ENCODE measurements around the gene SHISA5.
"Not testable (repeated sequence)": the region's sequence is repeated elsewhere in the genome, so short reads cannot be mapped to it uniquely, and the experiment has no call there.

Gene SHISA5

GRCh38 chr3:48486952-48487351 is 17.0 kb downstream of the SHISA5 start:
- Histone ChIP-seq H3K9ac (ENCODE audit: low read length) (no peak overlapping the region), H3K4me3 (ENCODE audit: low read length) (no peak overlapping the region), H3K36me3 (ENCODE audit: control insufficient read depth, insufficient read depth, low read length) (no peaks in the 10 kb centered on the region), H3K27me3 (ENCODE audit: control insufficient read depth, insufficient read depth, low read length) (no peaks in the 10 kb centered on the region), H3K27ac (ENCODE audit: low read depth, low read length) (no peak overlapping the region), H3K4me1 (ENCODE audit: control insufficient read depth, insufficient read depth, low read length) (no peaks in the 10 kb centered on the region)

- not testable (repeated sequence) for H3K27me3 ChIP-seq (ENCODE audit: control insufficient read depth, insufficient read depth, low read length); H3K36me3 ChIP-seq (ENCODE audit: control insufficient read depth, insufficient read depth, low read length); H3K4me3 ChIP-seq (ENCODE audit: low read length); H3K4me1 ChIP-seq (ENCODE audit: control insufficient read depth, insufficient read depth, low read length); H3K27ac ChIP-seq (ENCODE audit: low read depth, low read length); H3K9ac ChIP-seq (ENCODE audit: low read length)
Measured at GRCh38 chr3:48482822-48483221, 21.2 kb downstream of the SHISA5 start.

- H3K9ac ChIP-seq (ENCODE audit: low read length); H3K27me3 ChIP-seq (ENCODE audit: control insufficient read depth, insufficient read depth, low read length); H3K4me3 ChIP-seq (ENCODE audit: low read length); H3K27ac ChIP-seq (ENCODE audit: low read depth, low read length); H3K36me3 ChIP-seq (ENCODE audit: control insufficient read depth, insufficient read depth, low read length); H3K4me1 ChIP-seq (ENCODE audit: control insufficient read depth, insufficient read depth, low read length): not testable (repeated sequence)
Measured at GRCh38 chr3:48480891-48481290, 23.1 kb downstream of the SHISA5 start.

- Histone ChIP-seq H3K27me3 (ENCODE audit: control insufficient read depth, insufficient read depth, low read length) (no peaks in the 10 kb centered on the region), H3K36me3 (ENCODE audit: control insufficient read depth, insufficient read depth, low read length) (no peaks in the 10 kb centered on the region), H3K4me3 (ENCODE audit: low read length) (peak overlapping the region; percentile 35), H3K27ac (ENCODE audit: low read depth, low read length) (no peak overlapping the region), H3K4me1 (ENCODE audit: control insufficient read depth, insufficient read depth, low read length) (no peaks in the 10 kb centered on the region), H3K9ac (ENCODE audit: low read length) (no peak overlapping the region)
Measured at GRCh38 chr3:48478626-48479555, 25.1 kb downstream of the SHISA5 start.

- no peak overlapping the region for H3K4me3 ChIP-seq (ENCODE audit: low read length)
- H3K36me3 ChIP-seq (ENCODE audit: control insufficient read depth, insufficient read depth, low read length) = no peaks in the 10 kb centered on the region
- H3K27me3 ChIP-seq (ENCODE audit: control insufficient read depth, insufficient read depth, low read length) = no peaks in the 10 kb centered on the region
- H3K4me1 ChIP-seq (ENCODE audit: control insufficient read depth, insufficient read depth, low read length) = peaks cover 4% of the 10 kb centered on the region
- H3K27ac ChIP-seq (ENCODE audit: low read depth, low read length) = no peak overlapping the region
- no peak overlapping the region for H3K9ac ChIP-seq (ENCODE audit: low read length)
Measured at GRCh38 chr3:48477959-48478520, 25.9 kb downstream of the SHISA5 start.

- Histone ChIP-seq H3K36me3 (ENCODE audit: control insufficient read depth, insufficient read depth, low read length) (no peaks in the 10 kb centered on the region), H3K27me3 (ENCODE audit: control insufficient read depth, insufficient read depth, low read length) (no peaks in the 10 kb centered on the region), H3K4me1 (ENCODE audit: control insufficient read depth, insufficient read depth, low read length) (peaks cover 4% of the 10 kb centered on the region), H3K4me3 (ENCODE audit: low read length) (no peak overlapping the region), H3K27ac (ENCODE audit: low read depth, low read length) (no peak overlapping the region), H3K9ac (ENCODE audit: low read length) (no peak overlapping the region)
Measured at GRCh38 chr3:48476426-48477053, 27.4 kb downstream of the SHISA5 start.

- no peak overlapping the region for H3K27ac ChIP-seq (ENCODE audit: low read depth, low read length)
Measured at GRCh38 chr3:48475188-48475587, 28.8 kb downstream of the SHISA5 start.

GRCh38 chr3:48474619-48475018 is 29.4 kb downstream of the SHISA5 start:
- Histone ChIP-seq H3K36me3 (ENCODE audit: control insufficient read depth, insufficient read depth, low read length) (no peaks in the 10 kb centered on the region), H3K9ac (ENCODE audit: low read length) (no peak overlapping the region), H3K27me3 (ENCODE audit: control insufficient read depth, insufficient read depth, low read length) (no peaks in the 10 kb centered on the region), H3K4me3 (ENCODE audit: low read length) (no peak overlapping the region), H3K4me1 (ENCODE audit: control insufficient read depth, insufficient read depth, low read length) (peaks cover 10% of the 10 kb centered on the region), H3K27ac (ENCODE audit: low read depth, low read length) (no peak overlapping the region)

More at GRCh38 chr3:48475188-48475587, 28.8 kb downstream of the SHISA5 start:
- Histone ChIP-seq H3K4me3 (ENCODE audit: low read length) (no peak overlapping the region), H3K4me1 (ENCODE audit: control insufficient read depth, insufficient read depth, low read length) (peaks cover 5% of the 10 kb centered on the region), H3K9ac (ENCODE audit: low read length) (no peak overlapping the region), H3K27me3 (ENCODE audit: control insufficient read depth, insufficient read depth, low read length) (no peaks in the 10 kb centered on the region), H3K36me3 (ENCODE audit: control insufficient read depth, insufficient read depth, low read length) (no peaks in the 10 kb centered on the region)

GRCh38 chr3:48474031-48474430 is 29.9 kb downstream of the SHISA5 start:
- not testable (repeated sequence) for H3K27me3 ChIP-seq (ENCODE audit: control insufficient read depth, insufficient read depth, low read length); H3K4me3 ChIP-seq (ENCODE audit: low read length); H3K27ac ChIP-seq (ENCODE audit: low read depth, low read length)

GRCh38 chr3:48473617-48473952 is 30.4 kb downstream of the SHISA5 start:
- Histone ChIP-seq H3K4me1 (ENCODE audit: control insufficient read depth, insufficient read depth, low read length) (peaks cover 10% of the 10 kb centered on the region), H3K27me3 (ENCODE audit: control insufficient read depth, insufficient read depth, low read length) (no peaks in the 10 kb centered on the region), H3K27ac (ENCODE audit: low read depth, low read length) (peak overlapping the region; percentile 91), H3K4me3 (ENCODE audit: low read length) (peak overlapping the region; percentile 35), H3K9ac (ENCODE audit: low read length) (no peak overlapping the region), H3K36me3 (ENCODE audit: control insufficient read depth, insufficient read depth, low read length) (peaks cover 9% of the 10 kb centered on the region)

More at GRCh38 chr3:48474031-48474430, 29.9 kb downstream of the SHISA5 start:
- not testable (repeated sequence) for H3K4me1 ChIP-seq (ENCODE audit: control insufficient read depth, insufficient read depth, low read length); H3K36me3 ChIP-seq (ENCODE audit: control insufficient read depth, insufficient read depth, low read length); H3K9ac ChIP-seq (ENCODE audit: low read length)

GRCh38 chr3:48472923-48473616 is 30.9 kb downstream of the SHISA5 start:
- no peaks in the 10 kb centered on the region for H3K27me3 ChIP-seq (ENCODE audit: control insufficient read depth, insufficient read depth, low read length)
- H3K4me1 ChIP-seq (ENCODE audit: control insufficient read depth, insufficient read depth, low read length) = peaks cover 13% of the 10 kb centered on the region
- peak overlapping the region; percentile 91 for H3K27ac ChIP-seq (ENCODE audit: low read depth, low read length)
- H3K9ac ChIP-seq (ENCODE audit: low read length) = peak overlapping the region; percentile 66
- H3K36me3 ChIP-seq (ENCODE audit: control insufficient read depth, insufficient read depth, low read length) = peaks cover 14% of the 10 kb centered on the region
- H3K4me3 ChIP-seq (ENCODE audit: low read length) = peak overlapping the region; percentile 75

GRCh38 chr3:48472673-48472922 is 31.4 kb downstream of the SHISA5 start:
- Histone ChIP-seq H3K4me1 (ENCODE audit: control insufficient read depth, insufficient read depth, low read length) (peaks cover 15% of the 10 kb centered on the region), H3K4me3 (ENCODE audit: low read length) (peak overlapping the region; percentile 75), H3K27ac (ENCODE audit: low read depth, low read length) (peak overlapping the region; percentile 91), H3K36me3 (ENCODE audit: control insufficient read depth, insufficient read depth, low read length) (peaks cover 18% of the 10 kb centered on the region), H3K27me3 (ENCODE audit: control insufficient read depth, insufficient read depth, low read length) (no peaks in the 10 kb centered on the region), H3K9ac (ENCODE audit: low read length) (peak overlapping the region; percentile 66)
